Neutrophil (primary cell): ENCODE data around the gene BRIP1.

Source experiments
- H3K27ac ChIP-seq: fragments of 200-600 bp; sonication (generic); 2 replicates; pipeline ENCODE4 v1.5.1; 2016; ENCODE audit warnings: mild to moderate bottlenecking, moderate library complexity
- H3K27me3 ChIP-seq: fragments of 200-600 bp; sonication (generic); 2 replicates; pipeline ENCODE4 v1.6.0; 2016; ENCODE audit warnings: mild to moderate bottlenecking
- H3K36me3 ChIP-seq: fragments of 200-600 bp; sonication (generic); 2 replicates; pipeline ENCODE4 v1.5.1; 2017
- H3K4me1 ChIP-seq, 2 experiments: fragments of 200-600 bp in 1 of 2; sonication (generic) in 1 of 2; 1 replicate in 1 of 2; 2 replicates in 1 of 2; pipeline versions ENCODE4 v1.5.1 to v1.6.1; 2013 to 2016; ENCODE audit warnings: low read depth in 1 of 2, low read length in 1 of 2, mild to moderate bottlenecking in 1 of 2, moderate library complexity in 1 of 2; ENCODE audit not compliant: control insufficient read depth in 1 of 2, insufficient read depth in 1 of 2
- H3K4me3 ChIP-seq, 2 experiments: fragments of 200-600 bp in 1 of 2; sonication (generic) in 1 of 2; 1 replicate in 1 of 2; 2 replicates in 1 of 2; pipeline ENCODE4 v1.5.1; 2013 to 2016; ENCODE audit warnings: low read depth in 1 of 2, low read length in 1 of 2, mild to moderate bottlenecking in 1 of 2, moderate library complexity in 1 of 2
- H3K9me3 ChIP-seq: fragments of 200-600 bp; sonication (generic); 2 replicates; pipeline ENCODE4 v1.5.1; 2016
- TF ChIP-seq, protein P1 (sequence below): fragments of 200-600 bp; sonication (generic); IDR thresholded peaks from 2 replicates; pipeline ENCODE4 v1.5.1; 2016; ENCODE audit warnings: antibody characterized with exemption

Gene BRIP1

DNA sequence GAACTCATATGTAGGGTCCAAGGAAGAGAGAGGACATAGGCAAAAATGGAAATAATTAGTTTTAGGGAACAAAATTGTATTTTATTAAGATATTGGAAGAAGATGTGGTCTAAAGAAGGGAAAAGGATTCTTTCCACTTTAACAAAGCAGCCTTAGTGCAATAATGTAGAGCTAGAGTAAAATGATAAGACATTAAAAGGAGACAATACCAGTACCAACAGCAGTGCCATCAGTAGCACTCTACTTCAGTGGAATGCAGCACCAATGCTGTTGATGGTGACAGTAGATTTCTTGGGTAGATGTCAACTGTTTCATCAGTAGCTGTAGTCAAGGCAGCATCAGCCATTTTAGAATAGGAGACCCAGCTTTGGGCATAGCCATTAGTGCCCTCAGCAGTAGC, 124.3 kb downstream of the BRIP1 start:
- Histone ChIP-seq H3K27me3 (no peaks in the 10 kb centered on the region), H3K36me3 (peaks cover 16% of the 10 kb centered on the region), H3K27ac (no peak overlapping the region), H3K4me3 (no peak overlapping the region), H3K9me3 (no peaks in the 10 kb centered on the region), H3K4me1 (no peaks in the 10 kb centered on the region)
- TF ChIP-seq, protein P1, sequence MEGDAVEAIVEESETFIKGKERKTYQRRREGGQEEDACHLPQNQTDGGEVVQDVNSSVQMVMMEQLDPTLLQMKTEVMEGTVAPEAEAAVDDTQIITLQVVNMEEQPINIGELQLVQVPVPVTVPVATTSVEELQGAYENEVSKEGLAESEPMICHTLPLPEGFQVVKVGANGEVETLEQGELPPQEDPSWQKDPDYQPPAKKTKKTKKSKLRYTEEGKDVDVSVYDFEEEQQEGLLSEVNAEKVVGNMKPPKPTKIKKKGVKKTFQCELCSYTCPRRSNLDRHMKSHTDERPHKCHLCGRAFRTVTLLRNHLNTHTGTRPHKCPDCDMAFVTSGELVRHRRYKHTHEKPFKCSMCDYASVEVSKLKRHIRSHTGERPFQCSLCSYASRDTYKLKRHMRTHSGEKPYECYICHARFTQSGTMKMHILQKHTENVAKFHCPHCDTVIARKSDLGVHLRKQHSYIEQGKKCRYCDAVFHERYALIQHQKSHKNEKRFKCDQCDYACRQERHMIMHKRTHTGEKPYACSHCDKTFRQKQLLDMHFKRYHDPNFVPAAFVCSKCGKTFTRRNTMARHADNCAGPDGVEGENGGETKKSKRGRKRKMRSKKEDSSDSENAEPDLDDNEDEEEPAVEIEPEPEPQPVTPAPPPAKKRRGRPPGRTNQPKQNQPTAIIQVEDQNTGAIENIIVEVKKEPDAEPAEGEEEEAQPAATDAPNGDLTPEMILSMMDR = no peak

DNA sequence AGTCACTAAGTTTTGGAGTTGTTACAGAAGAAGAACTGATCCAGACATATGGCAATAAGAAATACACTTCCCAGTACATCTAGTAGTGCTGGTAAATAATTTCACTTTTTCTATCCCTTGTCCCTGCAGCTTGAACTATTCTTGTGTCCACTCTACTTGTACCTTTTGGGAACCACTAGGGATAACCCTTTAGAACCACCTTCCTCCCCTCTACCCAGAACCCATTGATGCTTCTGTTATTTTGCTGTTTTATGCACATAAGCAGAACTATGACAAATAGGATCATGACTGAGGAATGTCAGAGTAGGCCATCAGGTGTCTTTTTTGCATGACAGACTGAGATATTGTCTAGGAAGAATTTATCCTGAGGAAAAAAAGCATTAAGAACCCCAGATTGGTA, 125.1 kb downstream of the BRIP1 start:
- TF ChIP-seq, protein P1 = no peak
- Histone ChIP-seq H3K4me1 (no peaks in the 10 kb centered on the region), H3K36me3 (peaks cover 16% of the 10 kb centered on the region), H3K9me3 (no peaks in the 10 kb centered on the region), H3K27me3 (no peaks in the 10 kb centered on the region), H3K4me3 (no peak overlapping the region), H3K27ac (no peak overlapping the region)

DNA sequence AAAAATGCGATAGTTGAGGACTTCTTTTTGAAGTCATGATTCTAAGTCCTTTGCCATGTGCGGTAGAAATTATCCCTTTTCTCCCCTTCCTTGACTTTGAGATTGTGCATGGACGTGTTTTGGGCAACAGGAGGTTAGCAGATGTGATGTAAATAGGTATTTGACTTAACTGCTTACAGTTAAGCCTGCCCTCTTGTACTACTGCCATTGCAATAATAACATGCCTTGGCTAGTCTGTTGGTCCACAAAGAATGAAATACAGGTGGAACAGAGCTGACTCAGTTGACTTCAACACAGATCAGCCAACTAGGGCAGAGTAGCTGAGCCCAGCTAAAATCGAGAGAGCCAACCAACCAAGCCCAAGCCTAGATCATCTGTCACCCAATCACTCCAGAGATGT, 125.5 kb downstream of the BRIP1 start:
- no peaks in the 10 kb centered on the region for H3K4me1 ChIP-seq
- TF ChIP-seq, protein P1 = no peak
- H3K36me3 ChIP-seq = peaks cover 16% of the 10 kb centered on the region
- no peak overlapping the region for H3K4me3 ChIP-seq
- no peaks in the 10 kb centered on the region for H3K9me3 ChIP-seq
- no peaks in the 10 kb centered on the region for H3K27me3 ChIP-seq
- no peak overlapping the region for H3K27ac ChIP-seq

DNA sequence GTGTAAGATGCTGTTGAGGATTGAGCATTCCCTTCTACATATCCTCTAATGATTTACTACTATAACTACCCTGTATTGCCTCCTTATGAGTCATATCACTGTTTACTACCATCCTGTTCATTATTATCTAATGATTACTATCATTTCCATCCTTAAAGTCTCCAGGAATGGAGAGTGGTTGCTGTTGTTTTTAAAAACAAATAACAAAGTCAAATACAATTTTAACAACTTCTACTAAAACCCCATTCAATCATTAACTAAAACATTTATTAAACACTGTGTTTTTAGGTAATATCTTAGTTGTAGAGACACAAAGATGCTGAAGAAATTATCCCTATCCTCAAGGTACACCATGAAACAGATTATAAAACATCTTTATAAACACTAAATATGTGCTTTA, 126.9 kb downstream of the BRIP1 start:
- Histone ChIP-seq H3K36me3 (peaks cover 11% of the 10 kb centered on the region), H3K4me1 (no peaks in the 10 kb centered on the region), H3K27ac (no peak overlapping the region), H3K4me3 (no peak overlapping the region), H3K9me3 (no peaks in the 10 kb centered on the region), H3K27me3 (no peaks in the 10 kb centered on the region)
- TF ChIP-seq, protein P1 = no peak

DNA sequence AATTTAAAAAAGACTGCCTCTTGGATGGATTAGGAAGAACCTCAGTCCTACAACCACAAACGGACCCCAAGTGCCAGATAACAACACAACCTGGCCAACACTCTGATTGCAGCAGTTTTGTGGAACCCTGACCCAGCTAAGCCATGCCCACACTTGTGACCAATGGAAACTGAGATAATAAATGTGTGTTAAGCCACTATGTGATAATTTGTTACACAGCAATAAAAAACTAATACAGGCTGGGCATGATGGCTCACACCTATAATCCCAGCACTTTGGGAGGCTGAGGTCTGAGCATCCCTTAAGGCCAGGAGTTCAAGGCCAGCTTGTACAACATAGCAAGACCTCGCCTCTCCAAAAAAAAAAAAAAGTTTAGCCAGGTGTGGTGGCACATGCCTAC, 127.5 kb downstream of the BRIP1 start:
- Histone ChIP-seq H3K4me1 (no peaks in the 10 kb centered on the region), H3K27me3 (no peaks in the 10 kb centered on the region), H3K36me3 (peaks cover 10% of the 10 kb centered on the region), H3K27ac (no peak overlapping the region), H3K9me3 (no peaks in the 10 kb centered on the region), H3K4me3 (no peak overlapping the region)
- TF ChIP-seq, protein P1 = no peak

DNA sequence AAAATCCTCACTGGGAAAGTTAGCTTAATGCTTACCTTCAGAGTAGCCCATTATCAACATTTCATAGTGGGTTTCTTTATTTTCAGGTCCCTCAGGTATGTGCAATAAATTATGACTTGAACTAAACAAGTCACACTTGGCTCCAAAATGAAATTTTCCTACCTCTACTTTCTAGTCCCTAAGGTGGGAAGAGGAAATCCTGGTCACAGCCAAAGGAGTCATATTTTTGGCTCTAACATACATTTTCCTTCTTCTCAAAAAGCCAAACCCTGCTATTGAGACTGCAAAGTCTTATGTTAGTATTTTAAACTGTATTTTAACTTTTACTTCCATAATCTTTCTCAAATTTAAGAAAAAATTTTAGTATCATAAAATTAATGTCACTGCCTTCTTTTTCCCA, 128.9 kb downstream of the BRIP1 start:
- peaks cover 10% of the 10 kb centered on the region for H3K36me3 ChIP-seq
- H3K9me3 ChIP-seq = no peaks in the 10 kb centered on the region
- H3K27ac ChIP-seq = no peak overlapping the region
- H3K4me3 ChIP-seq = no peak overlapping the region
- TF ChIP-seq, protein P1 = no peak
- H3K27me3 ChIP-seq = no peaks in the 10 kb centered on the region
- no peaks in the 10 kb centered on the region for H3K4me1 ChIP-seq
